Spleen (tissue), 11 donors: ENCODE measurements around the gene PPIL4. TPM values are rescaled to one million over a fixed set of nuclear protein-coding genes. Genes with fewer than 3 reads are reported as not detected.
"Not testable (repeated sequence)": the region's sequence is repeated elsewhere in the genome, so short reads cannot be mapped to it uniquely, and the experiment has no call there.

Experiments used
- DNase-seq: peaks from one replicate; pipeline ENCODE4 v3.0.0-alpha.2; 2020
- H3K27ac ChIP-seq, 8 donors: fragments of 200-600 bp; sonication (generic) in 7 of 8; 1 replicate in 4 of 8; 2 replicates in 4 of 8; pipeline versions ENCODE4 v1.5.0 to v1.8.0; 2016 to 2021; ENCODE audit warnings: inconsistent platforms in 4 of 8, mild to moderate bottlenecking in 4 of 8, moderate library complexity in 1 of 8
- H3K27me3 ChIP-seq, 7 donors: fragments of 200-600 bp; sonication (generic) in 6 of 7; replicated peaks in 1 of 7; 1 replicate in 4 of 7; 2 replicates in 3 of 7; pipeline versions ENCODE4 v1.5.0 to v1.8.0; 2016 to 2021; ENCODE audit warnings: inconsistent platforms in 3 of 7, mild to moderate bottlenecking in 1 of 7
- H3K36me3 ChIP-seq, 6 donors: fragments of 200-600 bp; sonication (generic) in 5 of 6; 1 replicate in 4 of 6; 2 replicates in 2 of 6; pipeline versions ENCODE4 v1.5.0 to v1.8.0; 2016 to 2021; ENCODE audit warnings: inconsistent platforms in 2 of 6
- H3K4me1 ChIP-seq, 6 donors: fragments of 200-600 bp; sonication (generic) in 5 of 6; 1 replicate in 3 of 6; 2 replicates in 3 of 6; pipeline versions ENCODE4 v1.5.0 to v1.8.0; 2016 to 2021; ENCODE audit warnings: inconsistent platforms in 3 of 6
- H3K4me3 ChIP-seq, 8 donors: fragments of 200-600 bp; sonication (generic) in 7 of 8; 1 replicate in 4 of 8; 2 replicates in 4 of 8; pipeline versions ENCODE4 v1.5.0 to v1.8.0; 2016 to 2021; ENCODE audit warnings: inconsistent platforms in 4 of 8, mild to moderate bottlenecking in 4 of 8, moderate library complexity in 2 of 8
- H3K9me3 ChIP-seq, 8 donors: fragments of 200-600 bp; sonication (generic) in 7 of 8; 1 replicate in 4 of 8; 2 replicates in 4 of 8; pipeline versions ENCODE4 v1.5.0 to v1.8.0; 2016 to 2021; ENCODE audit warnings: inconsistent platforms in 4 of 8
- CTCF ChIP-seq, 11 experiments: fragments of 200-600 bp in 7 of 11; fragments of 450-650 bp in 4 of 11; sonication (generic) in 4 of 11; IDR thresholded peaks in 8 of 11; conservative IDR thresholded peaks in 3 of 11; 1 replicate in 7 of 11; 2 replicates in 4 of 11; pipeline versions ENCODE4 v1.4.0 to v1.8.0; 2016 to 2021; ENCODE audit warnings: antibody characterized with exemption in 11 of 11, inconsistent platforms in 4 of 11, mild to moderate bottlenecking in 1 of 11
- POLR2A ChIP-seq, 3 donors: fragments of 450-650 bp; IDR thresholded peaks; one replicate each; pipeline ENCODE4 v1.5.1; 2017; ENCODE audit warnings: antibody characterized with exemption in 3 of 3, mild to moderate bottlenecking in 1 of 3
- POLR2AphosphoS5 ChIP-seq, 3 donors: sonication (generic); formaldehyde crosslinking; IDR thresholded peaks; one replicate each; pipeline ENCODE4 v1.5.1; 2017; ENCODE audit warnings: antibody characterized with exemption in 3 of 3
- WGBS, 5 donors: extraction: QIAGEN DNeasy Blood & Tissue Kit in 3 of 5; methylation state at CpG; one replicate each; pipeline versions ENCODE4 v1.1.5 to v1.1.7; 2013 to 2018; 5-methylcytosine and 5-hydroxymethylcytosine counted together
- intact Hi-C: fragments of 100-400 bp; cut with DNase I; formaldehyde crosslinking; loops from one replicate; pipeline ENCODE4 v1.15.0; 2023; ENCODE audit warnings: low total_unique reads
- polyA plus RNA-seq, 3 donors: library from polyadenylated mRNA; stranded (reverse); fragments of 200-250 nt; gene quantifications; one replicate each; pipeline ENCODE4 v1.2.1, GENCODE V29; 2013
- total RNA-seq, 7 donors: library from RNA; depleted of rRNA in 3 of 7; stranded (reverse); fragments of >200 nt in 3 of 7; fragmentation: NEBNext Ultra II Directional in 4 of 7; extraction: Animal tissue kit (Norgen Biotek cat#: 25700) in 4 of 7; gene quantifications; one replicate each; pipeline versions ENCODE4 v1.1.0 to v1.2.1, GENCODE V29; 2016 to 2021
- donor health status: healthy with polysubstance abuse.
- donor health status: DM: no; HTN: no; CAD: no; lungs with moderate emphysema.
- donor health status: DM: no; HTN: no; CAD: no.
- donor health status: Bipolar disorder and iron deficiency.
- donor health status: healthy.
- donor health status: DM: no; HTN: no; CAD: no.
- donor health status: DM: yes; HTN: yes; CAD: no.

The PPIL4 gene
- total and polyA plus RNA-seq, 10 donors = 14.7 to 36.8 (median 26.4) TPM

GRCh38 chr6:149500096-149500495, 45.7 kb downstream of the PPIL4 start:
- Histone ChIP-seq H3K9me3 (no peaks in the 10 kb centered on the region), H3K27ac (peak overlapping the region in 1 of 8 donors; percentile 54), H3K36me3 (peaks cover 0 to 20% (median 2%) of the 10 kb centered on the region in 6 donors), H3K4me1 (peaks cover 0 to 15% (median 3%) of the 10 kb centered on the region in 6 donors), H3K27me3 (no peaks in the 10 kb centered on the region), H3K4me3 (no peak overlapping the region)
- intact Hi-C loops = no loop called here
- no peak for DNase-seq
- TF ChIP-seq POLR2AphosphoS5 (IDR thresholded peaks at IDR 0.05) (no peak), POLR2A (IDR thresholded peaks at IDR 0.05) (no peak), CTCF (IDR thresholded peaks at IDR 0.05 in 8 of 11, conservative IDR thresholded peaks at IDR 0.05 in 3 of 11) (no peak)
- 66 to 84% (median 83%) methylated on average over 1 of the region's 1 CpG for WGBS, 5 donors

GRCh38 chr6:149499066-149499465, 46.8 kb downstream of the PPIL4 start:
- H3K27ac ChIP-seq = peak overlapping the region in 4 of 8 donors; percentile 7 to 20 (median 12)
- TF ChIP-seq POLR2A (IDR thresholded peaks at IDR 0.05) (no peak), CTCF (IDR thresholded peaks at IDR 0.05 in 8 of 11, conservative IDR thresholded peaks at IDR 0.05 in 3 of 11) (no peak), POLR2AphosphoS5 (IDR thresholded peaks at IDR 0.05) (no peak)
- intact Hi-C loops = no loop called here
- no peak overlapping the region for H3K4me3 ChIP-seq
- H3K4me1 ChIP-seq = peaks cover 0 to 25% (median 5%) of the 10 kb centered on the region in 6 donors
- DNase-seq = no peak
- 55 to 82% (median 76%) methylated on average over 3 of the region's 3 CpGs for WGBS, 5 donors
- no peaks in the 10 kb centered on the region for H3K9me3 ChIP-seq
- peaks cover 0 to 10% (median 0%) of the 10 kb centered on the region in 6 donors for H3K36me3 ChIP-seq
- H3K27me3 ChIP-seq = no peaks in the 10 kb centered on the region

- no peak for DNase-seq
- no peaks in the 10 kb centered on the region for H3K27me3 ChIP-seq
- intact Hi-C loops = no loop called here
- peaks cover 0 to 33% (median 5%) of the 10 kb centered on the region in 6 donors for H3K4me1 ChIP-seq
- H3K9me3 ChIP-seq = no peaks in the 10 kb centered on the region
- H3K27ac ChIP-seq = no peak overlapping the region
- no peaks in the 10 kb centered on the region for H3K36me3 ChIP-seq
- H3K4me3 ChIP-seq = no peak overlapping the region
- TF ChIP-seq POLR2AphosphoS5 (IDR thresholded peaks at IDR 0.05) (no peak), CTCF (IDR thresholded peaks at IDR 0.05 in 8 of 11, conservative IDR thresholded peaks at IDR 0.05 in 3 of 11) (no peak), POLR2A (IDR thresholded peaks at IDR 0.05) (no peak)
- 88 to 97% (median 92%) methylated on average over 2 of the region's 2 CpGs for WGBS, 5 donors
Measured at GRCh38 chr6:149497365-149497764, 48.5 kb downstream of the PPIL4 start.

GRCh38 chr6:149496597-149496996, 49.2 kb downstream of the PPIL4 start:
- H3K27me3 ChIP-seq, H3K27ac ChIP-seq, DNase-seq, H3K4me3 ChIP-seq, H3K9me3 ChIP-seq, H3K36me3 ChIP-seq, intact Hi-C loops: not testable (repeated sequence)
- peaks cover 0 to 33% (median 5%) of the 10 kb centered on the region in 6 donors for H3K4me1 ChIP-seq
- WGBS, 5 donors = 81 to 93% (median 88%) methylated on average over 6 of the region's 6 CpGs

- H3K36me3 ChIP-seq, H3K27me3 ChIP-seq, intact Hi-C loops, H3K9me3 ChIP-seq, DNase-seq: not testable (repeated sequence)
- 69 to 94% (median 82%) methylated on average over 10 to 11 of the region's 11 CpGs for WGBS, 5 donors
- Histone ChIP-seq H3K27ac (peak overlapping the region in 5 of 8 donors; percentile 2 to 46 (median 26)), H3K4me1 (peaks cover 0 to 33% (median 5%) of the 10 kb centered on the region in 6 donors), H3K4me3 (peak overlapping the region in 2 of 8 donors; percentile 5 to 43)
Measured at GRCh38 chr6:149495349-149496016, 50.4 kb downstream of the PPIL4 start.

- 57 to 80% (median 74%) methylated on average over 4 of the region's 4 CpGs for WGBS, 5 donors
- DNase-seq, intact Hi-C loops, H3K36me3 ChIP-seq, H3K27me3 ChIP-seq, H3K9me3 ChIP-seq: not testable (repeated sequence)
- H3K4me1 ChIP-seq = peaks cover 0 to 33% (median 5%) of the 10 kb centered on the region in 6 donors
- peak overlapping the region in 3 of 8 donors; percentile 10 to 46 (median 26) for H3K27ac ChIP-seq
- peak overlapping the region in 1 of 8 donors; percentile 43 for H3K4me3 ChIP-seq
Measured at GRCh38 chr6:149494810-149495209, 51.0 kb downstream of the PPIL4 start.
